HG03175 (cell line): ENCODE results near the gene AKR1C1.
"Not testable (repeated sequence)": the region's sequence is repeated elsewhere in the genome, so short reads cannot be mapped to it uniquely, and the experiment has no call there.

Experiments
- ATAC-seq: cut with Tn5 transposase; IDR thresholded peaks from one replicate; pipeline ENCODE4 v1.9.1; 2021; ENCODE audit warnings: mild to moderate bottlenecking, moderate library complexity; ENCODE audit not compliant: unreplicated experiment

The AKR1C1 gene

DNA sequence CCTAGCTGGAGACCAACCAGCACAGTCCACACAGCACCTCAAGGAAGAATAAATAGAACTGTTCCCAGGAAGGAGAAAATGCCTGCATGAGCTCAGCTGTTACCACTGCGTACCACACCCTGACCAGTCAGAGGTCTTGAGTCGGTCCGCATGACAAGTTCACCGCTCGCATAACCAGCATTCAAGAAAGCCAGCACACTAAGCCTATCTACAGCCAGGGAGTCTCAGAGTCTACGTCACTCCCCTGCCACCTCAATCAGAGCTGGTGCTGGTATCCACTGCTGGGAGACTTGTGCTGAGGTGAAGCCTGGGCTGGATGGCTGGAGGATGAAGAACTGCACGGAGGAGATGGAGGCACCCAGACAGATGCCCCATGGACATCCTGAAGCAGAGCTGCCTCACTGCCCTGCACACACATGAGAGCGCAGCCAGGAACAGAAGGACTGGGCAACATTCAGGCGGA, 19.6 kb downstream of the AKR1C1 start:
- ATAC-seq, result no peak

DNA sequence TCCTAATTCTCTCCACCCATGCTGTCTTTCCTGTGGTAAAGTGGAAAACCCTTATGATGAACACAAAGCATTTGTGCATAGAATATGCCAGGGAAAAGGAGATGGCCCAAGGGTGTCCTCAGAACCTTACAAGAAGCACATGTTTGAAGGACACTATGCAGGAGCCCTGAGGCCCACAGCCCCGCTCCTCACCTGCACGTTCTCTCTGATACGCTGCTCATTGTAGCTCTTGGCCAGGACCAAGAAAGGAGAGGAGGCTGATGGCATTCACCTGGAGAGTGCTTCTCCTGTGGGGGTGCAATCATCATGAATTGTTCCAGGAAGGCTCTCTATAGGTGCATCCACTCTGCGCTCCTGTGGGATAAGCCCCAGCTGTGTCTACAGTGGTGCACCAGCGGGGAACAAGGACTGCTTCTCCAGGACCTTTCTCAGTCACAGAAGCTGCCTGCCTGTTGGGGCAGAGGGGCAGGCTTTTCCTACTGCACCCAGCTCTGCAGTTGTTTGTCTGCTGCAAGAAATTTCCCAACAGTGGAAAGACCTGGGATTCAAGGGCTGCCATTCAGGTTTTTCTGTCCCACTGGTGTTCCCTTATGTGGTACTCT, 20.5 kb downstream of the AKR1C1 start:
- ATAC-seq, result no peak

DNA sequence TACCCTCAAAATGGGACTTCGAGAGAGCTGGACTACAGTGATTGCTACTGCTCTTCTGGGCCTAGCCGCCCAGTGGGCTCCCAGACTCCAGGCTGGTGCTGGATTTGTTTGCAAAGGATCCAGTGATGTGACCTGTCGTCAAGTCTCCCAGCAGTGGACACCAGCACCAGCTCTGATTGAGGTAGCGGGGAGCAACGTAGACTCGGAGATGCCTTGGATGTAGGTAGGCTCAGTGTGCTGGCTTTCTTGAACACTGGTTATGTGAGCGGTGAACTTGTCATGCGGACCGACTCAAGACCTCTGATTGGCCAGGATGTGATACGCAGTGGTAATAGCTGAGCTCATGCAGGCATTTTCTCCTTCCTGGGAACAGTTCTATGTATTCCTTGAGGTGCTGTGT, 21.0 kb downstream of the AKR1C1 start:
- ATAC-seq, result no peak

GRCh38 chr10:4984971-4985594, 21.9 kb downstream of the AKR1C1 start:
- ATAC-seq, result no peak

- ATAC-seq, result not testable (repeated sequence)
Measured at GRCh38 chr10:4988000-4988641, 24.9 kb downstream of the AKR1C1 start.

- no peak for ATAC-seq
Measured at GRCh38 chr10:4990217-4990616, 27.0 kb downstream of the AKR1C1 start.

GRCh38 chr10:4991463-4991862, 28.2 kb downstream of the AKR1C1 start:
- ATAC-seq, result not testable (repeated sequence)

DNA sequence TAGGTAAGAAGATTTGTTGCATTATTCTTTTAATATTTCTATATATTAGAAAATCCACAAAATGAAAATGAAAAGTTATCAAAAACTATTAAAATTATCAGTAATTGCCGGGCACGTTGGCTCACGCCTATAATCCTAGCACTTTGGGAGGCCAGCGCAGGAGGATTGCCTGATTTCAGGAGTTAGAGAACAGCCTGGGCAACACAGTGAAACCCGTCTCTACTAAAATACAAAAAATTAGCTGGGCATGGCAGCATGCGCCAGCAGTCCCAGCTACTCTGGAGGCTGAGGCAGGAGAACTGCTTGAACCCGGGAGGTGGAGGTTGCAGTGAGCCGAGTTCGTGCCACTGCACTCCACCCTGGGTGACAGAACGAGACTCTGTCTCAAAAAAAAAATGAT, 29.3 kb downstream of the AKR1C1 start:
- ATAC-seq, result not testable (repeated sequence)

GRCh38 chr10:4994260-4994659, 31.0 kb downstream of the AKR1C1 start:
- not testable (repeated sequence) for ATAC-seq

DNA sequence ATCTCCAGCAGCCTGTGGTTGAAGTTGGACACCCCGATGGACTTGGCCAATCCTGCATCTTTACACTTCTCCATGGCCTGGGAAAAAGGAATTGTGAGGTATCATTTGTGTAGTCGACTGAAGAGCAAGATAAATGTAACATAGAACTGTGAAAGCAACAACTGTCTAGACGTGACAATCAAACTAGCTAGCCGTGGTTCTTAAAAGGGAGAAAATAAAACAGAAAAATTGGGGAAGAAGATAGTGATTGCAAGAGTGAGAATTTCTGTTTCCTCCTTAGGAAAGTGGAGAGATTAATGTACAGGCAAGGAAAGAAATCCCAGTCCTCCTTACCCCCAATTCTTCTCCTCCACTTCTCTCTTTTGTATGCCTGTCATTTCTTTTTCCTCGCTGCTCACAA, 35.5 kb downstream of the AKR1C1 start:
- ATAC-seq, result no peak

GRCh38 chr10:5002013-5002727, 39.0 kb downstream of the AKR1C1 start:
- ATAC-seq, result no peak

- ATAC-seq, result not testable (repeated sequence)
Measured at GRCh38 chr10:5003127-5004029, 40.2 kb downstream of the AKR1C1 start, which contains the start of gene AKR1C2. AKR1C2 (minus strand) TSS chr10:5003857; CDS start chr10:5003835, 22 bp downstream.

DNA sequence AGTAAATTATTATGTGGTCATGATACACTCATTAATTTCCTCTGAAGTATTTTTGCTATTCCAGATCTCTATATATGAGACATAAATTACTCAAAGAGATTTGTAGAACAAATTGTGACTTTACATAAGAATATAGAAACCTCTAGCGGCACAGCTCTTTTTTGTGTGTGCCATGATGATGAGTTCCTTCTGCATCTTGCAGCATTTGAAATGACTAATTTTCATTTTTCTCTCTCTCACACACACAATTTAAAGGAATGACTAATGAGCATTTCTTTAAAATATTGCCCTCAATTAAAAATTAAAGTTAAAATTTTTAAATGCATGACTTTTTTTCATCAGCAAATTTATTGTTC, 40.8 kb downstream of the AKR1C1 start:
- ATAC-seq, result not testable (repeated sequence)

DNA sequence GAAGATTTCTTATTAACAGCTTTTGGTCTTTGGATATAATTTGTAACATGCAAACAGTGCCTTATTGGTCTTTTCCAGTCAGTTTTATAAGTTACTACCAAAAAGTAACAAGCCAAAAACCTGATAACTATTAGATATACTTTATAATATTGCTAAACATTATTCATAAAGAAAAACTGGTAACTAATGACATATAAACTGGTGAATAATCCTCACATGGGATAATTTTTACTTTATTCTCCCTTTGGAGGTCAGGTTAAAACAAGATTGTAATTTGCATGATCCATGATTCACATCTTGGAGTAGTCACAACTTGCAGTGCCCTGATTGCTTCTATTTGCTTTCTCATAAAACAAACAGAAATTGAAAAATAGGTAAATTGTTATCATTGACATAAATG, 41.3 kb downstream of the AKR1C1 start:
- ATAC-seq, result not testable (repeated sequence)

DNA sequence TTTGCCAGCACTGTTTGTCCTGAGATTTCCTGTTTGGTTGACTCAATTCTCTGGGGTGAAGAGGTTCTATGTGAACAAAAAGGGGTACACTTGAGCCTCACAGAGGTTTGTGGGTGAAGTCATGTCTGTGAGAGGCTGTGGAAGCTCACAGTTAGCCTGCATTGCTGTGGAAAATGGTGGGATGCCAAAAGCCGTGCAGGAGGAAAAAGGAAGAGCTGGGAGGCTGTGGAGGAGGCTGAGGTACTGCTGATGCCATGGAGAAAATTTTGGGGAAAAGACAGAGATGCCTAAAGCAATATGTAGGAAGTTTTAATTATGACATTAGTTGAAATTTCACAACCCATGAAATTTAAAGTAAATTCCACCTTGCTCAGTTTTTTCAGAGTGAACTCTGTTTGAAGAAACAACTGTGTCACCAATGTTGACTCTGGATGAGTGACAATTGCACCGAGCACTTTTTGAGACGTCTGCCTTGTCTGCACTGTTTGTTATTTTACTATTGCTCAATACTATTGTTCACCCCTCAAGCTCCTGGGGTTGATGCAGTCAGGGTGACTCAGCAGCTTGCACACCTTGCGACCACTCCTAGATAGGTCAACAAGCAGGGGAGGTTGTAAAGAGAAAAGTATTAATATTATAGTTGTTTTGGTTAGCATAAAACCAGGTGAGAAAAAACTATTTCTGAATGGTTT, 45.8 kb downstream of the AKR1C1 start:
- ATAC-seq, result not testable (repeated sequence)

- not testable (repeated sequence) for ATAC-seq
Measured at GRCh38 chr10:5010043-5010442, 46.8 kb downstream of the AKR1C1 start.

DNA sequence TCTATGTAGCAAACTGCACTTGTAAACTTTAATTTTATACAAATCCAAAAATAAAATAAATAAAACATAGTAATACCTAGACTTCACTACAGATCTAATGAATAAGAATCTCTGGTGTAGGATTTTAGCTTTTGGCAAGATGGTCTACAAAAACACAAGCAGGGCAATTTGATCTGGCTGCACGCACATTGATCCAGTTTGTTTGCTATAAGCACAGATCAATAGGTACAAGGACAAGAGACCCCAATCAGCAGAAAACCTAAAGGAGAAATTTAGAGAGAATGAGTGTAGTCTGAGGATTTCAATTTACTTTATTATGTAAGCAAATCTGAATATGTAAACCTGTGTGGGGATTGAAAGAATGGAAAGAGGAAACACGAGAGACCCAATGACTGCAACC, 48.2 kb downstream of the AKR1C1 start:
- ATAC-seq, result not testable (repeated sequence)

GRCh38 chr10:5012595-5012994, 49.4 kb downstream of the AKR1C1 start:
- ATAC-seq, result no peak

DNA sequence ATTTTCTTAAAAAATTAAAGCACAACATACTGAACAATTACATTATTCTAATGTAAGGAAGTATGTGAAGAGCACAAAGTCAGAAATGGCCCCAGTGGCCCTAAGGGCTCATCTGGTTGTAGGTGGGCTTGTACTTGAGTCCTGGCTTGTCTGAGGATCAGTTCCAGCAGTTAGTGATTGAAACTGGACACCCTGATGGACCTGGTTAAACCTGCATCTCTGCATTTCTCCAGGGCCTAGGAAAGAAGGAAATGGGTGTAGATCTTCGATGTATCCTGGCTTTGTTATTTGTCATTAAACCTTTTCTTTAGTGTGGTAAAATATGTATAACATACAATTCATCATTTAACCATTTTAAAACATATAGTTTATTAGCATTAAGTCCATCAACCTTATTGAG, 50.2 kb downstream of the AKR1C1 start:
- no peak for ATAC-seq
